ENCODE data around the gene EVI5.

- TF ChIP-seq, protein P1, sequence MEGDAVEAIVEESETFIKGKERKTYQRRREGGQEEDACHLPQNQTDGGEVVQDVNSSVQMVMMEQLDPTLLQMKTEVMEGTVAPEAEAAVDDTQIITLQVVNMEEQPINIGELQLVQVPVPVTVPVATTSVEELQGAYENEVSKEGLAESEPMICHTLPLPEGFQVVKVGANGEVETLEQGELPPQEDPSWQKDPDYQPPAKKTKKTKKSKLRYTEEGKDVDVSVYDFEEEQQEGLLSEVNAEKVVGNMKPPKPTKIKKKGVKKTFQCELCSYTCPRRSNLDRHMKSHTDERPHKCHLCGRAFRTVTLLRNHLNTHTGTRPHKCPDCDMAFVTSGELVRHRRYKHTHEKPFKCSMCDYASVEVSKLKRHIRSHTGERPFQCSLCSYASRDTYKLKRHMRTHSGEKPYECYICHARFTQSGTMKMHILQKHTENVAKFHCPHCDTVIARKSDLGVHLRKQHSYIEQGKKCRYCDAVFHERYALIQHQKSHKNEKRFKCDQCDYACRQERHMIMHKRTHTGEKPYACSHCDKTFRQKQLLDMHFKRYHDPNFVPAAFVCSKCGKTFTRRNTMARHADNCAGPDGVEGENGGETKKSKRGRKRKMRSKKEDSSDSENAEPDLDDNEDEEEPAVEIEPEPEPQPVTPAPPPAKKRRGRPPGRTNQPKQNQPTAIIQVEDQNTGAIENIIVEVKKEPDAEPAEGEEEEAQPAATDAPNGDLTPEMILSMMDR (IDR thresholded peaks at IDR 0.05) = no peak
- TF ChIP-seq EP300 (IDR thresholded peaks at IDR 0.05) (no peak), POLR2AphosphoS5 (IDR thresholded peaks at IDR 0.05) (no peak)
Measured at GRCh38 chr1:92481599-92481925, 303.3 kb downstream of the EVI5 start.
